Measurements from ENCODE around the gene ADIG.

DNA sequence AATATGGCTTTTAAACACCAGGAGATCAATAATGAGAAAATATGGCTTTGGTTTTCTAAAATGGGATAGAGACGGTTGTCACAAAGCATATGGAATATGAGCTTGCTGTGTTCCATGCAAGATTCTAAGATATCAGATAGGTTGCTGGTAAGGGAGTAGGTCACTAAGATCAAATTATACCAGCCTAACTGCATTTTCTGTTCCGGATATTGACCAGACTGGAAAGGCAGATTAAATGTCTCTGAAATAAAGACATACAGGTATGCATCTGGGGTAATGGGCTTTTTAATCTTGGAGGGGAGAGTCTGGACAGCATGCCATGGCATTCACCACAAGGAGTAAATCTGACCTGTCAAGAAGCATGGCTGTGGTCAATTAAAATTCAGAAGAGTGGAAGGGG is 35.2 kb upstream of the ADIG start:
- TF ChIP-seq EZH2 (IDR thresholded peaks at IDR 0.05; ENCODE audit: borderline replicate concordance, low read length) (no peak), CTCF (conservative IDR thresholded peaks at IDR 0.05 in 1 of 2, IDR thresholded peaks at IDR 0.05 in 1 of 2; ENCODE audit: extremely low read depth in 1 of 2, insufficient read depth in 1 of 2, low read depth in 1 of 2, low read length in 2 of 2) (no peak)

Data from mammary epithelial cell (primary cell).